Choroid plexus epithelial cell (primary cell): Measurements from ENCODE around the gene COL18A1.
A peak's percentile ranks its signal among the peaks of the same experiment; 100 is the strongest.

Experiments used
- DNase-seq: peaks from one replicate; pipeline ENCODE4 v3.0.0-alpha.2; 2010; ENCODE audit warnings: low read depth
- H3K4me3 ChIP-seq: 2 replicates; pipeline ENCODE4 v1.5.1; 2011; ENCODE audit warnings: low read depth, mild to moderate bottlenecking, control low read depth, low read length, moderate library complexity
- TF ChIP-seq, protein P1 (sequence below): conservative IDR thresholded peaks from 2 replicates; pipeline ENCODE4 v1.5.1; 2011; ENCODE audit warnings: low read depth, mild to moderate bottlenecking, control low read depth, inconsistent platforms, low read length, moderate library complexity

COL18A1 gene

DNA sequence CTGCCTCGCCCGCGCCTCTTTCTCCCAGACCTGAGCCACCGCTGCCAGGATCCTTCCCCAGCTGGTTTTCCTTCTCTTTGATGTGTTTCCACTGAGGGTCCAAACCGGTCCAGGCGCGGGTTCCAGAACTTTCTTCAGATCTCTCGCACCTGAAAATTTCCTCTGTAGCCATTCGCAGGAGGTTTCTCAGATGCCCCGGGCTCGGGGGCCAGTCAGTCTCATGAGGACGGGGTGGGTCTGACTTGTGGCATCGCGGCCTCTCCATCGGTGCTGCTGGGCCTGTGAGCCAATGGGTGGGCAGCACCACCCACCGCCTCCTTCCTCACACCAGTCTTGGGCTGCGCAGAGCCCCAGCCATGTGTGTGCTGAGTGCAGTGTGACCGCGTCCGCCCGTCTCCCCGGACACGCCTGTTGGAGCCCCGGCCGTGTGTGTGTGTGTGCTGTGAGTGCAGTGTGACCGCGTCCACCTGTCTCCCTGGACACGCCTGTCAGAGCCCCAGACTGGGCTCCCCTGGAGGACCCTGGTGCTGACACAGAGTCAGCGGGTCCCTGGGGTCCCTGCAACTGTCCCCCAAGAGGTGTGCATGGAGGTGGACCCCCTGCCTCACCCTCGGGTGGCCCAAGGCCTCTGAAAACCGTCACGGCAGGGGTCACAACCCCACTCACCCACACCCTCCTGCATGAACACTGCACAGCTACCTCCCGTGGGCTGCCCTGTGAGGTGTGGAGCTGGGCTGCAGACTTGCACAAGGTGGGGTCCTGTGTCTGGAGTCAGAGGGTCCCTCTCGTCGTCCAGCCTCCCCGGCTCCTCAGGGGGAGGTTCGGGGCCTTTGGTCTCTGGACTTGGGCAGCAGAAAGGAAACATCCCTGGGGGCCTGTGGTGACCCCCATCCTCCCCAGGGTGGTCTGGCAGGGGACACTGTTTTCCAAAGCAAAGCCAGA is 20.2 kb downstream of the COL18A1 start:
- DNase-seq = no peak
- H3K4me3 ChIP-seq = no peak overlapping the region
- TF ChIP-seq, protein P1, sequence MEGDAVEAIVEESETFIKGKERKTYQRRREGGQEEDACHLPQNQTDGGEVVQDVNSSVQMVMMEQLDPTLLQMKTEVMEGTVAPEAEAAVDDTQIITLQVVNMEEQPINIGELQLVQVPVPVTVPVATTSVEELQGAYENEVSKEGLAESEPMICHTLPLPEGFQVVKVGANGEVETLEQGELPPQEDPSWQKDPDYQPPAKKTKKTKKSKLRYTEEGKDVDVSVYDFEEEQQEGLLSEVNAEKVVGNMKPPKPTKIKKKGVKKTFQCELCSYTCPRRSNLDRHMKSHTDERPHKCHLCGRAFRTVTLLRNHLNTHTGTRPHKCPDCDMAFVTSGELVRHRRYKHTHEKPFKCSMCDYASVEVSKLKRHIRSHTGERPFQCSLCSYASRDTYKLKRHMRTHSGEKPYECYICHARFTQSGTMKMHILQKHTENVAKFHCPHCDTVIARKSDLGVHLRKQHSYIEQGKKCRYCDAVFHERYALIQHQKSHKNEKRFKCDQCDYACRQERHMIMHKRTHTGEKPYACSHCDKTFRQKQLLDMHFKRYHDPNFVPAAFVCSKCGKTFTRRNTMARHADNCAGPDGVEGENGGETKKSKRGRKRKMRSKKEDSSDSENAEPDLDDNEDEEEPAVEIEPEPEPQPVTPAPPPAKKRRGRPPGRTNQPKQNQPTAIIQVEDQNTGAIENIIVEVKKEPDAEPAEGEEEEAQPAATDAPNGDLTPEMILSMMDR = no peak

DNA sequence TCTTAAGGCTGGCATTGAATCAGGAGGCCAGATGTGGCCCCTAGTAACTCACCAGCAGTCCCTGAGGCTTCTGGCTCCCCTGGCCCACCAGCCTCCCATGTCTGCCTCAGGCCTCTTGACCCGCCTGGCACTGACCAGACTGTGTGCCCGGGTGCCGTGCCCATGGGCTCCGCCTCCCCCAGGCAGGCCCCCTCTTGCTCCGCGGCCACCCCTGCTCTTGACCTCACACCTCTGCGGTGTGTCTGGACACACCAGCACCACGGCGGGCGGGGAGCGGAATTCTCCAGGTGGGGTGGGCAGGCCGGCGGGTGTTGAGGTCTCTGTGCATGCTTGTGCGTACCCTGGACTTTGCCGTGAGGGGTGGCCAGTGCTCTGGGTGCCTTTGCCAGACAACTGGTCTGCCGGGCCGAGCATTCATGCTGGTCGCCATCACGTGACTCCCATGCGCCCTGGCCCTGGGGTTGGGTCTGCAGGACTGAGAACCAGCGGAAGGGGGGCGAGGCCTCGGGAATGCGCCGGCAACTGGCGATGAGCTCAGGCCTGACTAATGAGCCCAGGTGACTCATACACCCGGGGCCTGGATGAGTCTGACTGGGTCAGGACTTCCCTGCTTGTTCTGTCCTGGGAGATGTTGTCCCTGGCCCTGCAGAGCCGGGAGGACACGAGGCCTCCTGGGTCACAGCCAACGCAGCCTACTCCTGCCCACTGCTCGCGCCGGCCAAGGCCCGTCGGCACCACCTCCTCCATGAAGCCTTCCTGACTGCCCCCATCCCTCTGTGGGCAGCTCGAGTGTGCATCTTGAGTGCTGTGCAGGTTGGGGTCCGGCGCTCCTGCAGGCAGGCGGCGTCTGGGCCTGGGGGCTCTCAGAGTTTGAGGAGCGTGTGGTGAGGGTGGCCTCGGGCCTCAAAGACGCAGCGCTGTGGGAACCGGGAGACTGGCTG is 22.6 kb downstream of the COL18A1 start:
- no peak overlapping the region for H3K4me3 ChIP-seq
- peak; percentile 98 for DNase-seq
- TF ChIP-seq, protein P1 = no peak

DNA sequence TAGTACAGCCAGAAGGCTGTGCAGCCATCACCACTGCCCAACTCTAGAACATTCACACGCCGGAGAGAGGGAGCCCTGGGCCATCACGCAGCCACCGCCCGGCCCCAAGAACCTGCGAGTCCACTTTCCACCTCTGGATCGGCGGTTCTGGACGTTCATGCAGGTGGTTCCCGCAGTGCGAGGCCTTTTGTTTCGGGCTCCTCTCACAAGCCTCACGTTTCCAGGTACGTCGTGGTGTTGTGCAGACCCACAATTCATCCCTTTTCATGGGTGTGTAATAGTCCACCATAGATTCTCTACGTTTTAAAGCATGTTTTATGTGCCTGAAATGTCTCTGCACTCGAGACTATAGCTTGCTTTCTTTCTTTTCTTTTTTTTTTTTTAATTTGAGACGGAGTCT is 23.6 kb downstream of the COL18A1 start:
- TF ChIP-seq, protein P1 = no peak
- no peak overlapping the region for H3K4me3 ChIP-seq
- DNase-seq = no peak

DNA sequence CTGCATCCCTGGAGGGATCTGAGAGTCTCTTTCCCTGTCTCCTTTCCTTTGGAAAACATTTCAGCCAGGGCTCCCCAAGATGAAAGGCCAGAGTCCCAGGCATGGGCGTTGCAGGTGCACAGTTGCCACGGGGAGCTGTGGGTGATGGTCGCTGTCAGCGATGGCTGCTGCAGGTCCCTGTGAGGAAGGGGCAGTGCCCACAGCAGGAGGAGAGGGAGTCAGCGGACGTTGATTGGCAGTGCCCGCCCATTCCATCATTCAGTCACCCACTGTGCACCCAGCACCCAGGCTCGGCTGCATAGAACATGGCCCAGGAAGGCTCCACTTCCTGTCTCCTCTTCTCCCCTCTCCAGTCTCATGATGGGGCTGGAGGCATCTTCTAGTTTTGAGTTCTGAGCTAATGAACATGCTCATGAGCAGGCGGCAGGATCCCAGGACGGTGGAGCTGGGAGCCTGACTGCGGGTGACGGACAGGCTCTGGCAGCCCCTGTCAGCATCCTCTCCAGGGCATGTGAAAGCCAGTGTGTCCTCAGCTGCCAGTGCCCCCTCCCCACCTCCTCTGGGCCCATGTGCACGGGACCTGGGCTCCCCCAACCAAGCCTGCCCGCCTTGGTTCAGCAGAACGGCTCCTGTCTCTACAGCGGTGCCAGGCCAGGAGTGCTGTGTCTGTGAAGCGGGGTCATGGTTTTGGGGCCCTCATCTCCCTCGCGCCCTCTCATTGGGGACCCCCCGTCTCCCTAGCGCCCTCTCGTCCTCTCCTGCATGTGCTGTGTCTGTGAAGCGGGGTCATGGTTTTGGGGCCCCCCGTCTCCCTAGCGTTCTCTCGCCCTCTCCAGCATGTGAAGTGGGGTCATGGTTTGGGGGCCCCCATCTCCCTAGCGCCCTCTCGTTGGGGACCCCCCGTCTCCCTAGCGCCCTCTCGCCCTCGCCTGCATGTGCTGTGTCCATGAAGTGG is 24.5 kb downstream of the COL18A1 start:
- no peak overlapping the region for H3K4me3 ChIP-seq
- DNase-seq = no peak
- TF ChIP-seq, protein P1 = no peak

DNA sequence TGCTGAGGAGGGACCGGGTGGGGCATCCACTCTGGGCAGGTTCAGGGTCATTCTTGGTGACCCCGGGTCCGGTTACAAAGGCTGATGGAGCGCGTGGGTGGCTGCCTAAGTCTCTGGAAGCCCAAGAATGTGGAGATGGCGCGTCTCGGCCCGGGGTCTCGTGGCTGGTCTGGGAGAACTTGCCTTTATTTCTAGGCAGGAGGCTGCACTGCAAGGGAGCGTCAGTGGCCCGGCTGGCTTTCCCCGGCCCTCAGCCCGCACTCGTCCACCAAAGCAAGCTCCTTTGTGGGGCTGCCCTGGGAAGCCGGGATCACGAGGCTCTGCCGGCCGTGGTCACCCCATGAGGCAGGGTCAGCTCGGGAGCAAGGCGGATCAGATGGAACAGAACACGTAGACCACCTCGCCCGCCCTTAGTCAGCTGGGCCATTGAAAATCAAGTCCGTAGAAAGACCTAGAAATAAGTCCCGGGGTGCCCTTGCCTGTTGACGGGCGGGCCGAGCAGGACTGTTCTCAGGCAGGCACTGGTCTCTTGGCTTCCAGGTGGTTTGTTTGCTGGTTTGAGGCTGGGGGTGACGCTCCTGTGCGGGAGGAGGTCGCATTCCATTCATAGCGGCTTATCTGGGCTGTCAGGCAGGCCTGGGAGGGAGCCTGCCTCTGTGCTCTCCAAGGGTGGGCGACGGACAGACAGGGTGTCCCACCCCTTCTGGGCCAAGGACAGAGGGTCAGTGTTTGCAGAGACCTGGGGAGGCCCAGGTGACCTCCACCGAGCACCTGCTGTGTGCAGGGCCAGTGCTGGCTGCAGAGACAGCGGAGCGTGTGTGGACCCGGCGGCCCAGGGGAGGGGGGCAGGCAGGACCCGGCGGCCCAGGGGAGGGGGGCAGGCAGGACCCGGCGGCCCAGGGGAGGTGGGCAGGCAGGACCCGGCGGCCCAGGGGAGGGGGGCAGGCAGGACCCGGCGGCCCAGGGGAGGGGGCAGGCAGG is 25.8 kb downstream of the COL18A1 start:
- peak; percentile 90 for DNase-seq
- no peak overlapping the region for H3K4me3 ChIP-seq
- TF ChIP-seq, protein P1 = no peak
